Tibial nerve (tissue), 4 donors: ENCODE results near the gene ISG15.

Experiments
- EP300 ChIP-seq, 2 donors: sonication (generic); formaldehyde crosslinking; IDR thresholded peaks; one replicate each; pipeline ENCODE4 v1.6.1; 2017; ENCODE audit warnings: antibody characterized with exemption in 2 of 2, mild to moderate bottlenecking in 1 of 2
- POLR2A ChIP-seq, 2 donors: fragments of 450-650 bp; IDR thresholded peaks; one replicate each; pipeline ENCODE4 v1.6.1; 2017; ENCODE audit warnings: antibody characterized with exemption in 2 of 2, mild to moderate bottlenecking in 2 of 2, moderate library complexity in 2 of 2
- TF ChIP-seq, protein P1 (sequence below), 5 experiments: fragments of 200-600 bp in 3 of 5; fragments of 450-650 bp in 2 of 5; sonication (generic) in 3 of 5; IDR thresholded peaks; one replicate each; pipeline ENCODE4 v1.5.1; 2016 to 2019; ENCODE audit warnings: antibody characterized with exemption in 5 of 5, mild to moderate bottlenecking in 3 of 5, moderate library complexity in 2 of 5

DNA sequence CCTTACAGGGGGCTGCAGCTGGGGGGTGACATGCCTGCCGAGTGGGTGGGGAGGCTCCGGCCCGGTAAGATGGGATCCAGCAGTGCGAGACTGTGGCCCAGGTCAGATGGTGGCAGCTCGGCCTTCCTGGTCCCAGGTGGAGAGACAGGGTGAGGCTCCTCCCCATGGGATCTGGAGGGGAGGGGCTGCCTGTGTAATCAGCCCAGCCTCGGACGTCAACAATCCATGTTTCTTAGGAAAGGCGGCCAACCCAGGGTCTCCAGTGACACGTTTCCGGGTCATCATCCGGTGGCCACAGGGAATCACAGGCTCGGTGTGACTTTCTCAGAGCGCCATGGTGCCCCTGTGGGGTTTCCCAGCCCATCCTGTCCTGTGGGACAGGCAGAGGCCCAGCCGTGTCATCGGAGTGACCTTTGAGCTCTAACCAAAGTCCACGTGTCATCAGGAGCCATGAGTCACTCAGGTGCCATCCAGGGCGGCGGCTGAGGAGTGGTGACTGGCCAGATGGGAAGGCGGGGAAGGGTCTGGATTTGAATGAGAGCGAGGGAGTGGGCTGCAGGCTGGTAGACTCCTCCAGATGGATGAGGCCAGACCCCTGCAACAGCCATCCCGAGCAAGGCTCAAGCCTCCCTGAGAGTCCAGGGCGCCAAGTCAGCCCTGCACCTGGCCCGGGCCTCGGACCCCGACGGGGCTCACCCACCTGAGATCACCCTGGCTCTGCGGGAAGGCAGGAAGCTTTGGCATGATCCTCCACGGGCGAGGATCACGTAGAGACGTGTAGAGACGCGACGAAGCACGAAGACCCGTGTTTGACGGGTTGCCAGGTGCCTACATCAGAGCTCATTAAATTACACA is 6.8 kb upstream of the ISG15 start:
- TF ChIP-seq POLR2A (IDR thresholded peaks at IDR 0.05) (no peak), EP300 (IDR thresholded peaks at IDR 0.05) (no peak)
- TF ChIP-seq, protein P1, sequence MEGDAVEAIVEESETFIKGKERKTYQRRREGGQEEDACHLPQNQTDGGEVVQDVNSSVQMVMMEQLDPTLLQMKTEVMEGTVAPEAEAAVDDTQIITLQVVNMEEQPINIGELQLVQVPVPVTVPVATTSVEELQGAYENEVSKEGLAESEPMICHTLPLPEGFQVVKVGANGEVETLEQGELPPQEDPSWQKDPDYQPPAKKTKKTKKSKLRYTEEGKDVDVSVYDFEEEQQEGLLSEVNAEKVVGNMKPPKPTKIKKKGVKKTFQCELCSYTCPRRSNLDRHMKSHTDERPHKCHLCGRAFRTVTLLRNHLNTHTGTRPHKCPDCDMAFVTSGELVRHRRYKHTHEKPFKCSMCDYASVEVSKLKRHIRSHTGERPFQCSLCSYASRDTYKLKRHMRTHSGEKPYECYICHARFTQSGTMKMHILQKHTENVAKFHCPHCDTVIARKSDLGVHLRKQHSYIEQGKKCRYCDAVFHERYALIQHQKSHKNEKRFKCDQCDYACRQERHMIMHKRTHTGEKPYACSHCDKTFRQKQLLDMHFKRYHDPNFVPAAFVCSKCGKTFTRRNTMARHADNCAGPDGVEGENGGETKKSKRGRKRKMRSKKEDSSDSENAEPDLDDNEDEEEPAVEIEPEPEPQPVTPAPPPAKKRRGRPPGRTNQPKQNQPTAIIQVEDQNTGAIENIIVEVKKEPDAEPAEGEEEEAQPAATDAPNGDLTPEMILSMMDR (IDR thresholded peaks at IDR 0.05) = no peak
